Suprapubic skin (tissue), 3 donors: Measurements from ENCODE around the gene CSTF3.

ENCODE experiments used
- CTCF ChIP-seq, 2 donors: fragments of 200-600 bp in 1 of 2; fragments of 450-650 bp in 1 of 2; sonication (generic) in 1 of 2; IDR thresholded peaks; one replicate each; pipeline ENCODE4 v1.5.1; 2016 to 2019; ENCODE audit warnings: antibody characterized with exemption in 2 of 2, mild to moderate bottlenecking in 1 of 2, moderate library complexity in 1 of 2
- POLR2A ChIP-seq, 2 donors: fragments of 450-650 bp; IDR thresholded peaks; one replicate each; pipeline ENCODE4 v1.6.1; 2017; ENCODE audit warnings: antibody characterized with exemption in 2 of 2, mild to moderate bottlenecking in 2 of 2, moderate library complexity in 2 of 2

DNA sequence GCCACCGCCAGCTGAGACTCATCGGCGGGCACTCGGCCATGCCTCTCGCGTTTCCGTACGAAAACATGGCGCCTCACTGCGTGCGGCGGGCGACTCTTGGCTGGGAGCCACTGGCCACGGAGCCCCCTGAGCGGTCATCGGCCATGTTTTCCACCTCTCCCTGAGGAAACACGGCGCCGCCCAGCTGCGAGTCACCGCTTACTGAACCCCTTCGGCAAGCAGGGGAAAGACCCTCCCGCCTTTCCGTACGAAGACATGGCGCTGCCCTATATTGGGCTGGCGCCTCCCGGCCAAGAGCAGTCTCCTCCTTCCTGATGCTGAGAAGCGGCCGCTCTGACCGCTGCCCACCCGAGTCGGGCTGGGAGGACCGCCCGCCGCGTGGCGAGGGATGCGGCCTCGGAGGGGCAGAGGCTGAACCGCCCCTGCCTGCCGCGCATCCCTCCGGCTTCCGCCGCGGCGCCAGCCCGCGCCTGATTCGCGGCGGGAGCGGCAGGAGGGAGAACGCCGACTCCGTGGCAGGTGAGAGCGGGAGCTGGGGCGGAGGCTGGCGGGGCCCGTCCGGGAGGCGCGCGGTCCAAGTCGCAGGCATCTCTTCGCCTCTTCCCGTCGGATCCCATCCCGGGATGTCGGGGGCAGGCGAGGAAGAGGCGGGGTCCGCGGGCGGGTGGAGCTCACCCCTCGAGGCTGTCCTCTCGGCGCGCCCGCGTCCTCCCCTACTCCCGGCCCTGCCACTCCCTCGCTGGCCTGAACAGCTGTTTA lies 121.8 kb downstream of the CSTF3 start, which contains the start of gene TCP11L1:
- TF ChIP-seq CTCF (IDR thresholded peaks at IDR 0.05) (no peak), POLR2A (IDR thresholded peaks at IDR 0.05) (no peak)
